Osteocyte (in vitro differentiated cells): Measurements from ENCODE around the gene TMUB1. TPM values are rescaled to one million over a fixed set of nuclear protein-coding genes. Genes with fewer than 3 reads are reported as not detected.
A peak's percentile ranks its signal among the peaks of the same experiment; 100 is the strongest.

Experiments used
- DNase-seq: peaks from one replicate; pipeline ENCODE4 v3.0.0; 2021; ENCODE audit warnings: mixed read lengths; ENCODE audit not compliant: unreplicated experiment; ENCODE audit errors: extremely low spot score
- H3K27ac Mint-ChIP-seq: one replicate; pipeline ENCODE4 v1.8.0; 2021; ENCODE audit warnings: mild to moderate bottlenecking, mixed read lengths; ENCODE audit not compliant: unreplicated experiment
- H3K27me3 Mint-ChIP-seq: one replicate; pipeline ENCODE4 v1.8.0; 2021; ENCODE audit warnings: mixed read lengths; ENCODE audit not compliant: unreplicated experiment
- H3K36me3 Mint-ChIP-seq: one replicate; pipeline ENCODE4 v1.8.0; 2021; ENCODE audit warnings: mixed read lengths; ENCODE audit not compliant: unreplicated experiment
- H3K4me1 Mint-ChIP-seq: one replicate; pipeline ENCODE4 v1.8.0; 2021; ENCODE audit warnings: mixed read lengths; ENCODE audit not compliant: unreplicated experiment
- H3K4me3 Mint-ChIP-seq: one replicate; pipeline ENCODE4 v1.8.0; 2021; ENCODE audit warnings: mild to moderate bottlenecking, moderate library complexity, mixed read lengths; ENCODE audit not compliant: unreplicated experiment
- H3K9me3 Mint-ChIP-seq: one replicate; pipeline ENCODE4 v1.8.0; 2021; ENCODE audit warnings: mixed read lengths; ENCODE audit not compliant: unreplicated experiment
- CTCF ChIP-seq: fragments of 200-600 bp; sonication (generic); IDR thresholded peaks from 2 replicates; pipeline ENCODE4 v1.5.0; 2021; ENCODE audit warnings: antibody characterized with exemption, mild to moderate bottlenecking, moderate library complexity
- total RNA-seq: library from RNA; stranded (reverse); gene quantifications from 2 replicates; pipeline ENCODE4 v1.2.1, GENCODE V29; 2021

Gene TMUB1
- total RNA-seq, 1 donor from 2014 or later, result 26.1 TPM

GRCh38 chr7:151057989-151058780 is 25.1 kb downstream of the TMUB1 start:
- Mint-ChIP-seq H3K4me3 (peak overlapping the region; percentile 89), H3K27me3 (no peaks in the 10 kb centered on the region), H3K4me1 (peaks cover 46% of the 10 kb centered on the region), H3K36me3 (no peaks in the 10 kb centered on the region), H3K9me3 (no peaks in the 10 kb centered on the region), H3K27ac (peak overlapping the region; percentile 95)
- DNase-seq, result peak; percentile 99
- TF ChIP-seq CTCF, result no peak

- peak within 1 kb of the TSS; percentile 89 for H3K4me3 Mint-ChIP-seq
- DNase-seq, result no peak
- no peaks in the 10 kb centered on the region for H3K27me3 Mint-ChIP-seq
Measured at GRCh38 chr7:151057506-151057988, 25.7 kb downstream of the TMUB1 start, which contains the start of gene CDK5. TSS of gene CDK5 (minus strand) at chr7:151057897. CDS start at chr7:151057848, 49 bp downstream.

GRCh38 chr7:151056666-151057505 is 26.4 kb downstream of the TMUB1 start:
- Mint-ChIP-seq H3K36me3 (no peaks in the 10 kb centered on the region), H3K27me3 (no peaks in the 10 kb centered on the region), H3K27ac (peak overlapping the region; percentile 95), H3K4me3 (peak overlapping the region; percentile 89), H3K4me1 (peaks cover 36% of the 10 kb centered on the region), H3K9me3 (no peaks in the 10 kb centered on the region)
- no peak for DNase-seq
- TF ChIP-seq CTCF, result no peak

More at GRCh38 chr7:151057506-151057988, 25.7 kb downstream of the TMUB1 start, which contains the start of gene CDK5:
- H3K36me3 Mint-ChIP-seq, result no peaks in the 10 kb centered on the region
- H3K9me3 Mint-ChIP-seq, result no peaks in the 10 kb centered on the region
- peak within 1 kb of the TSS; percentile 95 for H3K27ac Mint-ChIP-seq
- peaks cover 42% of the 10 kb centered on the region for H3K4me1 Mint-ChIP-seq
- no peak for TF ChIP-seq CTCF

- H3K4me3 Mint-ChIP-seq, result peak overlapping the region; percentile 89
- no peak for TF ChIP-seq CTCF
- no peaks in the 10 kb centered on the region for H3K36me3 Mint-ChIP-seq
- H3K27me3 Mint-ChIP-seq, result no peaks in the 10 kb centered on the region
- no peaks in the 10 kb centered on the region for H3K9me3 Mint-ChIP-seq
- peaks cover 32% of the 10 kb centered on the region for H3K4me1 Mint-ChIP-seq
- no peak overlapping the region for H3K27ac Mint-ChIP-seq
- no peak for DNase-seq
Measured at GRCh38 chr7:151056283-151056665, 27.0 kb downstream of the TMUB1 start.
